ENCODE results near the gene CTLA4.

CTLA4 gene

DNA sequence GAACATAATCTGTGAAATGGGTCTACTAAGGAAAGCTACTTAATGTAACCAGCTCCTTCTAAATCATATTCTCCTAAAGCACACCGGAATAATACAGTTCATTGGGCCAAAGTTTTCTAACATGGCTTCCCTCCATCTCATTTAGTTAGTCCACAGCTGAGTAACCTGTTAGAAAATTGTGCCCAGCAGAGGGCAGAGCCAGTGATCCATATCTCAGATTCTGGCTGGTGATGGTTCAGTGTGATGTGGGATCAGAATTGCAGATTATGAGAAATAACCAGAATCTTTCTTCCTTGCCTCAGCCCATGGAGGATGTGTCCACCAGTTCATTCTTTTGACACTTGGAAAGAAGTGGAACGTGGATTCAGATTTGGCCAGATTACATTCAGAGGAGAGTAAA lies 9.4 kb upstream of the CTLA4 start:
- TF ChIP-seq CTCF (IDR thresholded peaks at IDR 0.05; ENCODE audit: insufficient read depth, low read length): no peak
- DNase-seq (ENCODE audit: low read depth in 1 of 2, low spot score in 1 of 2): no peak
- no peak overlapping the region for H3K27ac ChIP-seq (replicated peaks)

GRCh38 chr2:203859030-203859789 lies 8.4 kb upstream of the CTLA4 start:
- TF ChIP-seq SPI1 (IDR thresholded peaks at IDR 0.05; ENCODE audit: borderline replicate concordance, low read depth): no peak
- TF ChIP-seq REST (IDR thresholded peaks at IDR 0.05; ENCODE audit: insufficient replicate concordance, low read depth): no peak
- no peak for TF ChIP-seq CTCF (IDR thresholded peaks at IDR 0.05; ENCODE audit: insufficient read depth, low read length)
- TF ChIP-seq GABPA (IDR thresholded peaks at IDR 0.05; ENCODE audit: low read depth): no peak
- no peak for TF ChIP-seq POLR2AphosphoS5 (IDR thresholded peaks at IDR 0.05; ENCODE audit: low read depth)
- Histone ChIP-seq H3K4me3 (replicated peaks; ENCODE audit: insufficient read depth, low read length) (no peak overlapping the region), H3K27ac (replicated peaks) (no peak overlapping the region), H3K27me3 (ENCODE audit: insufficient read depth, poor library complexity, severe bottlenecking) (peaks cover 2% of the 10 kb centered on the region)
- DNase-seq (ENCODE audit: low read depth in 1 of 2, low spot score in 1 of 2): no peak

More for the DNA sequence above, 9.4 kb upstream of the CTLA4 start:
- no peak overlapping the region for H3K4me3 ChIP-seq (replicated peaks; ENCODE audit: insufficient read depth, low read length)
- peaks cover 2% of the 10 kb centered on the region for H3K27me3 ChIP-seq (ENCODE audit: insufficient read depth, poor library complexity, severe bottlenecking)

DNA sequence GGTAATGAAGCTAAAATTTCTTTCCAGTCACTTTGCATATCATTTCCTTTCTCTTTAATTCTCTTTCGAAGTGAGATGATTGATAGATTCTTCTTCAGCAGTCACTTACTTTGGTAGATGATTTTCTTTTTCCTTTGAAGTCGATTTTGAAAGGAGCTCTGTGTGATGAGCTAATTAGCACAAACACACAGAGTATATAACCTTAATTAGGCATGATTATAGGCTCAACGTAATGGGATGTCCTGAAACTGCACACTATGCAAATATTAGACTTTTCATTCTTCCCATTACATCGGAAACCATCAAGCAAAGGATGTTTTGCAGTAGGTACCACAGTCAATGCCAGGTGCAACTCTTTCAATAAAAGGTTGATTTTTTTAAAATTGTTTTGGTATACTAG lies 6.4 kb upstream of the CTLA4 start:
- no peak for TF ChIP-seq SPI1 (IDR thresholded peaks at IDR 0.05; ENCODE audit: borderline replicate concordance, low read depth)
- no peak for TF ChIP-seq CTCF (IDR thresholded peaks at IDR 0.05; ENCODE audit: insufficient read depth, low read length)
- no peak for TF ChIP-seq GABPA (IDR thresholded peaks at IDR 0.05; ENCODE audit: low read depth)
- TF ChIP-seq POLR2AphosphoS5 (IDR thresholded peaks at IDR 0.05; ENCODE audit: low read depth): no peak
- TF ChIP-seq REST (IDR thresholded peaks at IDR 0.05; ENCODE audit: insufficient replicate concordance, low read depth): no peak

DNA sequence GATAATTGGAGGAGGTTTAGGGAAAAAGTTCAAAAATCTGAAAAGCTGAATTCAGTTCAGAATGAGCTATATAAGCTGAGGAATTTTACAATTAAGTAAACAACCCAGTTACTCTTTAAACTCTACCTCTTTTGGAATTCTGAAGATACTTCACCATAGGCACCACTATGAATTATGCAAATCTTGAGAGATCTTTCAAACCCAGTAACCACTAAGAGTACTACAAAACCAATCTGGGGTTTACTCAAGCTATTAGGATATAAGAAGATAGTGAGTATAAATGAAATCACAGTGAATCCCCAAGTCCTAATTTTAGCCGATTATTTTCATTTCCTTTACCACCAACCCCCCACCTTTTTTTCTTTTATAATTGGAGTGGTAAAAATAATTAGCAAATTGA lies 6.0 kb upstream of the CTLA4 start:
- TF ChIP-seq GABPA (IDR thresholded peaks at IDR 0.05; ENCODE audit: low read depth) (no peak), REST (IDR thresholded peaks at IDR 0.05; ENCODE audit: insufficient replicate concordance, low read depth) (no peak), CTCF (IDR thresholded peaks at IDR 0.05; ENCODE audit: insufficient read depth, low read length) (no peak), POLR2AphosphoS5 (IDR thresholded peaks at IDR 0.05; ENCODE audit: low read depth) (no peak), SPI1 (IDR thresholded peaks at IDR 0.05; ENCODE audit: borderline replicate concordance, low read depth) (no peak)
- no peak overlapping the region for H3K4me3 ChIP-seq (replicated peaks; ENCODE audit: insufficient read depth, low read length)
- DNase-seq (ENCODE audit: low read depth in 1 of 2, low spot score in 1 of 2): no peak
- H3K27me3 ChIP-seq (ENCODE audit: insufficient read depth, poor library complexity, severe bottlenecking): peaks cover 2% of the 10 kb centered on the region
- no peak overlapping the region for H3K27ac ChIP-seq (replicated peaks)

More for the DNA sequence above, 6.4 kb upstream of the CTLA4 start:
- DNase-seq (ENCODE audit: low read depth in 1 of 2, low spot score in 1 of 2): no peak
- H3K27ac ChIP-seq (replicated peaks): no peak overlapping the region
- H3K4me3 ChIP-seq (replicated peaks; ENCODE audit: insufficient read depth, low read length): no peak overlapping the region
- H3K27me3 ChIP-seq (ENCODE audit: insufficient read depth, poor library complexity, severe bottlenecking): peaks cover 2% of the 10 kb centered on the region
